Activated T-helper 17 cell treated with anti-CD3 and anti-CD28 coated beads, Interleukin-2, amount 50 U/mL, for 72 hours (primary cell): ENCODE data around the gene DEPDC5. TPM values are rescaled to one million over a fixed set of nuclear protein-coding genes. Genes with fewer than 3 reads are reported as not detected.
"Not testable (repeated sequence)": the region's sequence is repeated elsewhere in the genome, so short reads cannot be mapped to it uniquely, and the experiment has no call there.

Source experiments
- ATAC-seq: fragments of 150-1000 bp; cut with Tn5 transposase; replicated peaks from 2 replicates; pipeline ENCODE4 v1.10.0; 2021; ENCODE audit warnings: mild to moderate bottlenecking, moderate library complexity
- H3K27ac Mint-ChIP-seq: one replicate; pipeline ENCODE4 v1.8.0; 2022; ENCODE audit warnings: mixed read lengths
- H3K27me3 Mint-ChIP-seq: one replicate; pipeline ENCODE4 v1.8.0; 2022; ENCODE audit warnings: mixed read lengths
- H3K36me3 Mint-ChIP-seq: one replicate; pipeline ENCODE4 v1.8.0; 2022; ENCODE audit warnings: low read depth, mild to moderate bottlenecking, mixed read lengths
- H3K4me1 Mint-ChIP-seq: one replicate; pipeline ENCODE4 v1.8.0; 2022; ENCODE audit warnings: mixed read lengths
- H3K4me3 Mint-ChIP-seq: one replicate; pipeline ENCODE4 v1.8.0; 2022; ENCODE audit warnings: mild to moderate bottlenecking, mixed read lengths
- H3K9me3 Mint-ChIP-seq: one replicate; pipeline ENCODE4 v1.8.0; 2022; ENCODE audit warnings: mixed read lengths
- total RNA-seq, 2 donors: library from RNA; stranded (reverse); gene quantifications; one replicate each; pipeline ENCODE4 v1.2.3, GENCODE V29; 2022

Gene DEPDC5
- total RNA-seq, 2 donors from 2014 or later = 50.0 to 57.1 TPM

DNA sequence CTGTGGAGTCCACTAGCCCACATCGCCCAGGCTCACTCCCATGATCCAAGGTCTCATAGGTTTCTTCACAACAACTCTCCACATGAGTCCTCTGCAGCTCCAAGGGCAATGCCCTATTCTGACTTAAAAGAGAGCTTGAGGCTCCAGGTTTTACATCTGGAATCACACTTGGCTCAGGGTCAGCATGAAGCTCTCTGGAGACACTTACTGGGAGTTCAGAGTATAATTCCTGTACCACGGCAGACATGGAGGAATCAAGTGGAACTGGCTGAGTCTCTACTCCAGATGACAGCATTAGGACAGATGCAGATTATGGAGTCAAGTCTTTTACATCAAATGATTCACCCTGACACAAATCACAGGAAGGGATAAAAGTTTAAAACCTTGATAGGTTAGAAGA, 15.3 kb upstream of the DEPDC5 start:
- Mint-ChIP-seq H3K4me1 (peaks cover 26% of the 10 kb centered on the region), H3K27ac (peak overlapping the region; percentile 37), H3K27me3 (no peaks in the 10 kb centered on the region), H3K9me3 (no peaks in the 10 kb centered on the region), H3K4me3 (peak overlapping the region; percentile 1), H3K36me3 (peaks cover 96% of the 10 kb centered on the region)
- no peak for ATAC-seq

DNA sequence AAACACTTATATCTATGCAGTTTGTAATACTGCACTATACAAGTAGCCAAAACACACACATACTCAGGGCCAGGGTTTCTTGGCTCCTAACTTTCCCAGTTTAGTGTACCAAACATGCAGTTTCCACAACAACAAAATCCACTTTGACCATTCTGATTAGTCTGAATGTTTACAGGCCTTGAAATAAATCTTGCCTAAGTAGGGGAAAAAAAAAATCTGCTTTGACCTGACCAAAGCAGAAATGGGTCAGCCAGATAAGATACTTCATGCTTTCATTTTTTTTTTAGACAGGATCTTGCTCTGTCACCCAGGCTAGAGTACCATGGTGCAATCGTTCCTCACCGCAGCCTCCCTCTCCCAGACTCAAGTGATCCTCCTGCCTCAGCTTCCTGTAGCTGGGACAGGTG, 14.0 kb upstream of the DEPDC5 start:
- Mint-ChIP-seq H3K36me3 (peaks cover 89% of the 10 kb centered on the region), H3K27me3 (no peaks in the 10 kb centered on the region), H3K4me1 (peaks cover 26% of the 10 kb centered on the region), H3K27ac (peak overlapping the region; percentile 52), H3K9me3 (no peaks in the 10 kb centered on the region), H3K4me3 (no peak overlapping the region)
- ATAC-seq = no peak

DNA sequence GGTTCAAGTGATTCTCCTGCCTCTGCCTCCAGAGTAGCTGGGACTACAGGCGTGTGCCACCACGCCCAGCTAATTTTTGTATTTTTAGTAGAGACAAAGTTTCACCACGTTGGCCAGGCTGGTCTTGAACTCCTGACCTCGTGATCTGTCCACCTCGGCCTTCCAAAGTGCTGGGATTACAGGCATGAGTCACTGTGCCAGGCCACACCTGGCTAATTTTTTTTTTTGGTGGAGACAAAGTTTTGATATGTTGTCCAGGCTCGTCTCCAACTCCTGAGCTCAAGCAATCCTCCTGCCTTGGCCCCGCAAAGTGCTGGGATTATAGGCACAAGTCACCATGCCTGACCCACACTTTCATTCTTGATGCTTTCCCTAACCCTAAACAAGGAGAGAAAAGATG, 13.5 kb upstream of the DEPDC5 start:
- not testable (repeated sequence) for ATAC-seq, H3K27me3 Mint-ChIP-seq, H3K9me3 Mint-ChIP-seq, H3K4me3 Mint-ChIP-seq
- peaks cover 26% of the 10 kb centered on the region for H3K4me1 Mint-ChIP-seq
- peaks cover 86% of the 10 kb centered on the region for H3K36me3 Mint-ChIP-seq
- peak overlapping the region; percentile 65 for H3K27ac Mint-ChIP-seq

GRCh38 chr22:31742115-31742514, 11.7 kb upstream of the DEPDC5 start:
- H3K27ac Mint-ChIP-seq = no peak overlapping the region
- peak; percentile 60 for ATAC-seq
- H3K4me1 Mint-ChIP-seq = peaks cover 26% of the 10 kb centered on the region
- no peaks in the 10 kb centered on the region for H3K9me3 Mint-ChIP-seq
- H3K36me3 Mint-ChIP-seq = peaks cover 81% of the 10 kb centered on the region
- no peaks in the 10 kb centered on the region for H3K27me3 Mint-ChIP-seq
- no peak overlapping the region for H3K4me3 Mint-ChIP-seq

- Mint-ChIP-seq H3K4me1 (peaks cover 30% of the 10 kb centered on the region), H3K36me3 (peaks cover 81% of the 10 kb centered on the region), H3K4me3 (no peak overlapping the region), H3K27me3 (no peaks in the 10 kb centered on the region), H3K9me3 (no peaks in the 10 kb centered on the region), H3K27ac (peak overlapping the region; percentile 53)
- no peak for ATAC-seq
Measured at GRCh38 chr22:31742682-31743081, 11.1 kb upstream of the DEPDC5 start.

DNA sequence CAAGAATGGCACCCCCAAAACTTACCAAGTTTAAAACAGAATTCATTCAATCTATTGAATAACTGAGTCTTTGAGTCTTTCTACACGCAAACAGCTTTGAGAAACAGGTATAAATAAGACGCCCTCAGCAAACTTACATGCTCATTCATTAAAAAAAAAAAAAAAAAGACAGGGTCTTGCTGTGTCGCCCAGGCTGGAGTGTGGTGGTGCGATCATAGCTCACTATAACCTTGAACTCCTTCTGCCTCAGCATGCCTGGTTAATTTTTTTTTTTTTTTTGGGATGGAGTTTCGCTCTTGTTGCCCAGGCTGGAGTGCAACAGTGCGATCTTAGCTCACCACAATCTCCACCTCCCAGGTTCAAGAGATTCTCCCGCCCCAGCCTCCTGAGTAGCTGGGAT, 9.9 kb upstream of the DEPDC5 start:
- Mint-ChIP-seq H3K4me1 (peaks cover 31% of the 10 kb centered on the region), H3K27ac (no peak overlapping the region), H3K36me3 (peaks cover 81% of the 10 kb centered on the region)

DNA sequence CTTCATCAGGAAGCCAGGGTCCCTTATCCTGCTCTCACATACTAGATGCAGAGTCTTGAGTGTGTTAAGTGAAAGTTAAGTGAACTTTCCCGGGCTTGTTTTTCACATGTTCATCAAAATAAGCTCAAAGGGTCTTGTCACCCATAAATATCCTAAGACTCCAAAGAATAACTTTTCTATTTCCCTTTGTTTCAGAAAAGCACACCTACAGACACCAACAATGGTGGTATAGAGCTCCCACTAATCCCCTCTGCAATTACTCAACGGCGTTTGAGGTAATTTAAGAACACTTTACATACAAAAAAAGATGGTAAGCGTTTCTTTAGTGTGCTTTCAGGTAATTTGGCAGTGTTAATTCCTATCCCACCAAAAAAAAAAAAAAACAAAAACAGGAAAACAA, 6.4 kb upstream of the DEPDC5 start:
- H3K4me3 Mint-ChIP-seq = peak overlapping the region; percentile 100
- peaks cover 35% of the 10 kb centered on the region for H3K4me1 Mint-ChIP-seq
- H3K27me3 Mint-ChIP-seq = no peaks in the 10 kb centered on the region
- peak overlapping the region; percentile 96 for H3K27ac Mint-ChIP-seq
- no peaks in the 10 kb centered on the region for H3K9me3 Mint-ChIP-seq
- no peak for ATAC-seq
- H3K36me3 Mint-ChIP-seq = peaks cover 58% of the 10 kb centered on the region

More for the DNA sequence above, 9.9 kb upstream of the DEPDC5 start:
- no peaks in the 10 kb centered on the region for H3K27me3 Mint-ChIP-seq
- no peak for ATAC-seq
- no peaks in the 10 kb centered on the region for H3K9me3 Mint-ChIP-seq
- H3K4me3 Mint-ChIP-seq = no peak overlapping the region

DNA sequence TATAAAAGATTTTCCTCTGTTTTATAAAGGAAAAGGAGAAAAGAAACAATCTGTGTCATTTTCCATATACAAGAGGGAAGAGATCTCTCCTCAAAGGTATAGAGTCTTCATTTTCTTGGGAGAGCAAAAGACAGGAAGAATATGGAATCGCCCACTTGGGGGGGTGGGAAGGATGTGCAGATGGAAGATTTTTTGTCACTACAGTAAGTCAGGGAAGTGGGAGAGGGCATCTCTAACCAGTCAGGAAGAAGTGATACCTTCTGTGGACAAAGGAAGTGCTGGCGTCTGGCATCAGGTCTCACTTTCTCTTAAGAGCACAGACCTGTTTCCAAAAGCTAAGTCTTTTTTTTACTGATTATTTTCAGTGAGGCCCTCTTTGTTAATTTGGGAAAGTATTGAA, 5.3 kb upstream of the DEPDC5 start:
- no peaks in the 10 kb centered on the region for H3K9me3 Mint-ChIP-seq
- peak overlapping the region; percentile 96 for H3K27ac Mint-ChIP-seq
- H3K4me3 Mint-ChIP-seq = peak overlapping the region; percentile 100
- peaks cover 50% of the 10 kb centered on the region for H3K36me3 Mint-ChIP-seq
- no peak for ATAC-seq
- H3K4me1 Mint-ChIP-seq = peaks cover 30% of the 10 kb centered on the region
- H3K27me3 Mint-ChIP-seq = no peaks in the 10 kb centered on the region

GRCh38 chr22:31749636-31750364, 4.0 kb upstream of the DEPDC5 start, which contains the start of gene PRR14L:
PRR14L (minus strand) TSS chr22:31750132; CDS start chr22:31738860, 11,272 bp downstream.
- peak within 1 kb of the TSS; percentile 100 for H3K4me3 Mint-ChIP-seq
- ATAC-seq = peak; percentile 77

GRCh38 chr22:31750365-31751284, 3.2 kb upstream of the DEPDC5 start:
- Mint-ChIP-seq H3K9me3 (no peaks in the 10 kb centered on the region), H3K27me3 (no peaks in the 10 kb centered on the region), H3K4me3 (peak overlapping the region; percentile 100), H3K27ac (peak overlapping the region; percentile 96), H3K36me3 (peaks cover 57% of the 10 kb centered on the region), H3K4me1 (peaks cover 37% of the 10 kb centered on the region)
- no peak for ATAC-seq

More at GRCh38 chr22:31749636-31750364, 4.0 kb upstream of the DEPDC5 start, which contains the start of gene PRR14L:
- H3K4me1 Mint-ChIP-seq = peaks cover 31% of the 10 kb centered on the region
- no peaks in the 10 kb centered on the region for H3K27me3 Mint-ChIP-seq
- H3K36me3 Mint-ChIP-seq = peaks cover 51% of the 10 kb centered on the region
- H3K9me3 Mint-ChIP-seq = no peaks in the 10 kb centered on the region
- peak within 1 kb of the TSS; percentile 96 for H3K27ac Mint-ChIP-seq

DNA sequence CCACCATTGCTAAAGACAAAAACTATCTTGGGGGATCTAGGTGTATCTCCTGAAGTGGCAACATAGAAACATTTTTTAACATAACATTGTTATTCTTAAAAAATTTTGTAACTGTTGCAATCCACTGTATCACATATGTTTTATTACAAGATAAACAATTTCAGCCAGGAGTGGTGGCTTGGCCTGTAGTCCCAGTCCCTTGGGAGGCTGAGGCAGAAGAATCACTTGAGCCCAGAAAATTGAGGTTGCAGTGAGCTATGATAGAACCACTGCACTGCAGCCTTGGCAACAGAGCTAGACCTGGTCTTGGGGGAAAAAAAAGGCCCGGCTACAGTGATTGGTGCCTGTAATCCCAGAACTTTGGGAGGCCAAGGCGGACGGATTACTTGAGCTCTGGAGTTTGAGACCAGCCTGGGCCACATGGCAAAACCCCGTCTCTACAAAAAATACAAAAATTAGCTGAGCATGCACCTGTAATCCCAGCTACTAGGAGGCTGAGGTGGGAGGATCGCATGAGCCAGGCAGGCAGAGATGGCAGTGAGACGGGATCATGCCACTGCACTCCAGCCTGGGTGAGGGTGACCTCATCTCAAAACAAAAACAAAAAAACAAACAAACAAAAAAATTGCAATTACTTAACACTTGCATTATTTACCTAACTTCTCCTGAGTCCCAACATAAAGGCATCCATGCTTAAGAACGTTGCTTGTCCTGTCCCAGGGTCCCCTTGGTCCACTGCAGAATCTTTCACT, 1.5 kb upstream of the DEPDC5 start:
- Mint-ChIP-seq H3K4me1 (peaks cover 37% of the 10 kb centered on the region), H3K9me3 (no peaks in the 10 kb centered on the region), H3K4me3 (peak overlapping the region; percentile 95), H3K36me3 (peaks cover 43% of the 10 kb centered on the region), H3K27ac (peak overlapping the region; percentile 96), H3K27me3 (no peaks in the 10 kb centered on the region)
- ATAC-seq = no peak

GRCh38 chr22:31753005-31753633, 700 bp upstream of the DEPDC5 start:
- Mint-ChIP-seq H3K4me1 (peaks cover 32% of the 10 kb centered on the region), H3K27me3 (no peaks in the 10 kb centered on the region), H3K36me3 (peaks cover 39% of the 10 kb centered on the region), H3K27ac (peak overlapping the region; percentile 96), H3K9me3 (no peaks in the 10 kb centered on the region), H3K4me3 (peak overlapping the region; percentile 95)
- no peak for ATAC-seq

DNA sequence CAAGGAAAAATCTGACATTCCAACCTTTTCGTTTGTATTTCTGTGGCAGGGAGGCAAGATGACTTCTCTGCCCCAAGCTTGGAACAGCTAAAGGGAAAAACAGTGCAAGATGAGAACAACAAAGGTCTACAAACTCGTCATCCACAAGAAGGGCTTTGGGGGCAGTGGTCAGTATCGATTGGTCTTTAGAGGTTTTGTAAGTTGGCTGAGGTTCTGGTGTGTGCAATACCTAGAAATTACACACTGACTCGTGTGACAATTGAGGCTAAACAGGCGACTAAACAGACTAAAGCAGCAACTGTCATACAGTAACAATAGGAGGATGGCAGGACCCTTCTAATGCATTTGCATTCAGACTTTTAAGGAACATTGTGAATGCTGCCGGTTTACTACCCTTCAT, 994 bp downstream of the DEPDC5 start:
- no peak for ATAC-seq
- Mint-ChIP-seq H3K27me3 (no peaks in the 10 kb centered on the region), H3K27ac (peak overlapping the region; percentile 96), H3K9me3 (no peaks in the 10 kb centered on the region), H3K36me3 (peaks cover 41% of the 10 kb centered on the region), H3K4me3 (peak overlapping the region; percentile 95), H3K4me1 (peaks cover 21% of the 10 kb centered on the region)

DNA sequence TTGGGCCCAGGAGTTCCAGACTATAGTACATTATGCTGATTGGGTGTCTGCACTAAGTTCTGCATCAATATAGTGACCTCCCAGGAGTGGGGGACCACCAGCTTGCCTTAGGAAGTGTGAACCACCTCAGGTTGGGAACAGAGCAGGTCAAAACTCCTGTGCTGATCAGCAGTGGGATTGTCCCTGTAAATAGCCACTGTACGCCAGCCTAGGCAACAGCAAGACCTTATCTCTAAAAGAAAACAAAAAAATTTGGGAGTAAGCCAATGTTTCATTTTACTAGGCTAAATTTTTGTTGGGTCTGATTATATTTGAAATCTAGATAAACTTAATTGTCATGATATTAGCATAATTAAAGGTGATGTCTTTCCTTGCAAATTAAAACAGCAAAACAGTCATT, 3.4 kb downstream of the DEPDC5 start:
- peaks cover 12% of the 10 kb centered on the region for H3K4me1 Mint-ChIP-seq
- no peak overlapping the region for H3K27ac Mint-ChIP-seq
- H3K36me3 Mint-ChIP-seq = peaks cover 60% of the 10 kb centered on the region
- no peak overlapping the region for H3K4me3 Mint-ChIP-seq
- no peaks in the 10 kb centered on the region for H3K27me3 Mint-ChIP-seq
- no peak for ATAC-seq
- H3K9me3 Mint-ChIP-seq = no peaks in the 10 kb centered on the region
